Measurements from ENCODE around the gene MICAL1.

GRCh38 chr6:109483735-109484057, 28.1 kb upstream of the MICAL1 start:
- TF ChIP-seq ZNF19 (tag by site-specific recombination; IDR thresholded peaks at IDR 0.05; ENCODE audit: low read depth), result no peak
- TF ChIP-seq ZNF121 (tag by site-specific recombination; IDR thresholded peaks at IDR 0.05), result no peak
- TF ChIP-seq KLF16 (tag by site-specific recombination; IDR thresholded peaks at IDR 0.05), result no peak
- TF ChIP-seq CTCF (tag by site-specific recombination; IDR thresholded peaks at IDR 0.05), result no peak
- TF ChIP-seq ZNF433 (tag by site-specific recombination; IDR thresholded peaks at IDR 0.05; ENCODE audit: low read depth), result no peak
- TF ChIP-seq PATZ1 (tag by site-specific recombination; IDR thresholded peaks at IDR 0.05), result no peak; the same call in 1 of the 2 replicates
- no peak for TF ChIP-seq ZNF175 (tag by site-specific recombination; IDR thresholded peaks at IDR 0.05)
- no peak for TF ChIP-seq ZNF274 (IDR thresholded peaks at IDR 0.05; ENCODE audit: low read length)
- TF ChIP-seq ZNF274 (tag by site-specific recombination; IDR thresholded peaks at IDR 0.05; ENCODE audit: borderline replicate concordance), result no peak
- no peak for TF ChIP-seq ZNF561 (tag by site-specific recombination; IDR thresholded peaks at IDR 0.05; ENCODE audit: borderline replicate concordance)
- no peak for TF ChIP-seq YY1 (tag by site-specific recombination; IDR thresholded peaks at IDR 0.05)
